Measurements from ENCODE around the gene CPNE8. TPM values are rescaled to one million over a fixed set of nuclear protein-coding genes. Genes with fewer than 3 reads are reported as not detected.

The CPNE8 gene
- total and polyA plus RNA-seq, 10 of the 15 experiments (the other 5 are each of a cell fraction or from before 2014, with no cell fraction given): 11.3 to 38.4 (median 18.9) TPM

GRCh38 chr12:38878333-38878705 is 27.1 kb downstream of the CPNE8 start:
- RAD21 ChIA-PET (ENCODE audit: unreplicated experiment): interaction anchor here (1.0 to 14.3 kb wide), 7 partner anchors 12 to 214 kb away, joined by 3 to 170 read pairs (median 3); partner anchors contain the start of gene CPNE8

More at GRCh38 chr12:38878333-38878705, 27.1 kb downstream of the CPNE8 start:
- Histone ChIP-seq H3K4me3 (no peak overlapping the region), H3K27ac (ENCODE audit: control insufficient read depth, insufficient read depth) (no peak overlapping the region), H3K9ac (ENCODE audit: control insufficient read depth, insufficient read depth, low read length) (no peak overlapping the region), H3K9me3 (replicated peaks; ENCODE audit: control insufficient read depth, insufficient read depth, low read length) (peaks cover 2% of the 10 kb centered on the region; the same call in 2 of the 3 replicates), H3K79me2 (ENCODE audit: control insufficient read depth, insufficient read depth, low read length) (peaks cover 22% of the 10 kb centered on the region), H3K27me3 (replicated peaks in 1 of 2; ENCODE audit: control insufficient read depth in 2 of 2, insufficient read depth in 2 of 2, low read length in 1 of 2) (no peaks in the 10 kb centered on the region), H4K20me1 (ENCODE audit: control insufficient read depth, insufficient read depth) (no peaks in the 10 kb centered on the region), H3K4me1 (ENCODE audit: control insufficient read depth, insufficient read depth, low read length) (no peaks in the 10 kb centered on the region), H3K4me2 (ENCODE audit: control insufficient read depth, insufficient read depth) (no peak overlapping the region), H3K36me3 (ENCODE audit: control insufficient read depth in 2 of 2, insufficient read depth in 2 of 2, low read length in 1 of 2) (no peaks in the 10 kb centered on the region; a peak in 1 of 4 replicates), H2AFZ (ENCODE audit: control insufficient read depth, low read depth, low read length) (no peak overlapping the region)
- TF ChIP-seq, protein P1, sequence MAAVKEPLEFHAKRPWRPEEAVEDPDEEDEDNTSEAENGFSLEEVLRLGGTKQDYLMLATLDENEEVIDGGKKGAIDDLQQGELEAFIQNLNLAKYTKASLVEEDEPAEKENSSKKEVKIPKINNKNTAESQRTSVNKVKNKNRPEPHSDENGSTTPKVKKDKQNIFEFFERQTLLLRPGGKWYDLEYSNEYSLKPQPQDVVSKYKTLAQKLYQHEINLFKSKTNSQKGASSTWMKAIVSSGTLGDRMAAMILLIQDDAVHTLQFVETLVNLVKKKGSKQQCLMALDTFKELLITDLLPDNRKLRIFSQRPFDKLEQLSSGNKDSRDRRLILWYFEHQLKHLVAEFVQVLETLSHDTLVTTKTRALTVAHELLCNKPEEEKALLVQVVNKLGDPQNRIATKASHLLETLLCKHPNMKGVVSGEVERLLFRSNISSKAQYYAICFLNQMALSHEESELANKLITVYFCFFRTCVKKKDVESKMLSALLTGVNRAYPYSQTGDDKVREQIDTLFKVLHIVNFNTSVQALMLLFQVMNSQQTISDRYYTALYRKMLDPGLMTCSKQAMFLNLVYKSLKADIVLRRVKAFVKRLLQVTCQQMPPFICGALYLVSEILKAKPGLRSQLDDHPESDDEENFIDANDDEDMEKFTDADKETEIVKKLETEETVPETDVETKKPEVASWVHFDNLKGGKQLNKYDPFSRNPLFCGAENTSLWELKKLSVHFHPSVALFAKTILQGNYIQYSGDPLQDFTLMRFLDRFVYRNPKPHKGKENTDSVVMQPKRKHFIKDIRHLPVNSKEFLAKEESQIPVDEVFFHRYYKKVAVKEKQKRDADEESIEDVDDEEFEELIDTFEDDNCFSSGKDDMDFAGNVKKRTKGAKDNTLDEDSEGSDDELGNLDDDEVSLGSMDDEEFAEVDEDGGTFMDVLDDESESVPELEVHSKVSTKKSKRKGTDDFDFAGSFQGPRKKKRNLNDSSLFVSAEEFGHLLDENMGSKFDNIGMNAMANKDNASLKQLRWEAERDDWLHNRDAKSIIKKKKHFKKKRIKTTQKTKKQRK (IDR thresholded peaks at IDR 0.05; ENCODE audit: low read depth, low read length): no peak
- TF ChIP-seq E2F4 (IDR thresholded peaks at IDR 0.05; ENCODE audit: low read depth, low read length) (no peak), RELB (IDR thresholded peaks at IDR 0.05; ENCODE audit: low read depth) (no peak)
- intact Hi-C loops (cut with micrococcal nuclease; ENCODE audit: unreplicated experiment): loop anchor here (2.0 kb wide), 1 partner anchor 26 kb away; the partner anchor contains the start of gene CPNE8
- SMC1A ChIA-PET (ENCODE audit: uncharacterized antibody, unreplicated experiment): interaction anchor here (0.6 to 5.4 kb wide), 17 partner anchors 7 to 107 kb away, joined by 3 to 32 read pairs (median 5); partner anchors contain the start of gene CPNE8
- ATAC-seq: no peak
- BruUV-seq (replicated peaks): no TSS peak
- CTCF ChIA-PET: interaction anchor here (1.0 to 1.7 kb wide), 3 partner anchors 9 to 27 kb away, joined by 4 to 5 read pairs (median 4); partner anchors contain the start of gene CPNE8
- no peak for FAIRE-seq
- no peak for DNase-seq (ENCODE audit: low read depth, low spot score)
- 36% methylated on average over 2 of the region's 2 CpGs for WGBS (ENCODE audit: insufficient coverage, insufficient replicate concordance, low lambda C conversion rate, missing lambda C conversion rate)
- POLR2A ChIA-PET: interaction anchor here (1.1 to 2.0 kb wide), 2 partner anchors 10 to 550 kb away, joined by 3 to 6 read pairs; no protein-coding TSS in a partner anchor
- in situ Hi-C loops (cut with MboI): loop anchor here (25.0 kb wide), 3 partner anchors 91 to 734 kb away; partner anchors contain the start of genes ABCD2 and KIF21A
